CD4-positive, alpha-beta memory T cell (primary cell): Measurements from ENCODE around the gene SESN3. TPM values are rescaled to one million over a fixed set of nuclear protein-coding genes. Genes with fewer than 3 reads are reported as not detected.
"Not testable (repeated sequence)": the region's sequence is repeated elsewhere in the genome, so short reads cannot be mapped to it uniquely, and the experiment has no call there.

Source experiments
- CTCF ChIA-PET: fragments of 350-600 bp; sonication (Branson Sonifier 250); formaldehyde crosslinking; loops from one replicate; lab custom pipeline; 2021; ENCODE audit warnings: inconsistent platforms; ENCODE audit not compliant: partially characterized antibody; lab: Charles Lee
- POLR2A ChIA-PET: fragments of 350-600 bp; sonication (Branson Sonifier 250); formaldehyde crosslinking; loops from one replicate; lab custom pipeline; 2021; ENCODE audit not compliant: partially characterized antibody; lab: Charles Lee
- DNase-seq, 5 donors: peaks; one replicate each; pipeline versions ENCODE4 v3.0.0 to v3.0.0-alpha.2; 2020 to 2022; ENCODE audit warnings: mixed read lengths in 1 of 5
- H3K27ac ChIP-seq: one replicate; pipeline ENCODE4 v1.7.0; 2013; ENCODE audit warnings: low read depth, low read length
- H3K27me3 ChIP-seq: 2 replicates; pipeline ENCODE4 v1.7.0; 2013; ENCODE audit warnings: mild to moderate bottlenecking, low read length, moderate library complexity; ENCODE audit not compliant: insufficient read depth
- H3K36me3 ChIP-seq: 2 replicates; pipeline ENCODE4 v1.7.0; 2013; ENCODE audit warnings: mild to moderate bottlenecking, low read length, moderate library complexity; ENCODE audit not compliant: insufficient read depth
- H3K4me1 ChIP-seq: 2 replicates; pipeline ENCODE4 v1.7.0; 2013; ENCODE audit warnings: mild to moderate bottlenecking, low read length, moderate library complexity; ENCODE audit not compliant: insufficient read depth
- H3K4me3 ChIP-seq, 2 donors: one replicate each; pipeline ENCODE4 v1.7.0; 2013; ENCODE audit warnings: low read length in 2 of 2, mild to moderate bottlenecking in 1 of 2
- H3K9me3 ChIP-seq, 2 donors: one replicate each; pipeline ENCODE4 v1.7.0; 2013; ENCODE audit warnings: low read length in 2 of 2, control low read depth in 1 of 2; ENCODE audit not compliant: control insufficient read depth in 1 of 2
- H3K27ac Mint-ChIP-seq, 7 donors: one replicate each; pipeline ENCODE4 v1.8.0; 2020 to 2021; ENCODE audit warnings: mixed read lengths in 7 of 7, mild to moderate bottlenecking in 6 of 7, inconsistent platforms in 3 of 7, moderate library complexity in 3 of 7
- H3K27me3 Mint-ChIP-seq, 2 donors: one replicate each; pipeline ENCODE4 v1.8.0; 2020 to 2021; ENCODE audit warnings: mixed read lengths in 2 of 2
- H3K36me3 Mint-ChIP-seq, 2 donors: one replicate each; pipeline ENCODE4 v1.8.0; 2020 to 2021; ENCODE audit warnings: mixed read lengths in 2 of 2, inconsistent platforms in 1 of 2, mild to moderate bottlenecking in 1 of 2
- H3K4me1 Mint-ChIP-seq, 4 donors: one replicate each; pipeline ENCODE4 v1.8.0; 2020 to 2021; ENCODE audit warnings: mixed read lengths in 4 of 4, mild to moderate bottlenecking in 1 of 4
- H3K4me3 Mint-ChIP-seq, 8 donors: one replicate each; pipeline ENCODE4 v1.8.0; 2020 to 2021; ENCODE audit warnings: mixed read lengths in 8 of 8, mild to moderate bottlenecking in 7 of 8, moderate library complexity in 6 of 8, inconsistent platforms in 3 of 8
- H3K9me3 Mint-ChIP-seq, 8 donors: one replicate each; pipeline ENCODE4 v1.8.0; 2020 to 2021; ENCODE audit warnings: mixed read lengths in 8 of 8, mild to moderate bottlenecking in 5 of 8, inconsistent platforms in 3 of 8, moderate library complexity in 1 of 8
- intact Hi-C: fragments of 100-400 bp; cut with micrococcal nuclease; formaldehyde crosslinking; loops from one replicate; pipeline ENCODE4 v1.15.1; 2023
- polyA plus RNA-seq, 2 donors: library from polyadenylated mRNA; unstranded; fragments of 300-500 nt; fragmentation: Illumina TruSeq; gene quantifications; one replicate each; pipeline ENCODE4 v1.2.3, GENCODE V29; 2021
- total RNA-seq, 2 experiments: library from RNA; stranded (reverse); gene quantifications; one replicate each; pipeline ENCODE4 v1.2.3, GENCODE V29; 2021

SESN3 gene
- total and polyA plus RNA-seq, 4 experiments from 2014 or later = 1.8 to 211 (median 104) TPM

- H3K4me3 ChIP-seq, POLR2A ChIA-PET, H3K9me3 Mint-ChIP-seq, H3K27me3 ChIP-seq, H3K27me3 Mint-ChIP-seq, H3K9me3 ChIP-seq, H3K36me3 ChIP-seq, CTCF ChIA-PET, H3K27ac ChIP-seq: not testable (repeated sequence)
- intact Hi-C loops = loop anchor here (5.0 kb wide), 1 partner anchor 40 kb away; no protein-coding TSS in a partner anchor
- Mint-ChIP-seq H3K36me3 (peaks cover 17 to 23% of the 10 kb centered on the region in 2 donors), H3K4me3 (peak overlapping the region in 7 of 8 donors; percentile 9 to 81 (median 56)), H3K27ac (peak overlapping the region in 1 of 7 donors; percentile 53), H3K4me1 (peaks cover 30 to 56% (median 44%) of the 10 kb centered on the region in 4 donors)
- peaks cover 56% of the 10 kb centered on the region for H3K4me1 ChIP-seq
- DNase-seq = peak in 2 of 5 donors; percentile 17 to 47
Observed at GRCh38 chr11:95227060-95227459, 3.9 kb downstream of the SESN3 start.

GRCh38 chr11:95222817-95223216 is 8.2 kb downstream of the SESN3 start:
- Mint-ChIP-seq H3K27me3 (no peaks in the 10 kb centered on the region), H3K9me3 (no peaks in the 10 kb centered on the region), H3K4me1 (peaks cover 29 to 56% (median 41%) of the 10 kb centered on the region in 4 donors), H3K27ac (no peak overlapping the region), H3K4me3 (no peak overlapping the region), H3K36me3 (peaks cover 21 to 27% of the 10 kb centered on the region in 2 donors)
- no peaks in the 10 kb centered on the region for H3K9me3 ChIP-seq
- no peak overlapping the region for H3K27ac ChIP-seq
- intact Hi-C loops = loop anchor here (5.0 kb wide), 1 partner anchor 34 kb away; no protein-coding TSS in a partner anchor
- H3K36me3 ChIP-seq = no peaks in the 10 kb centered on the region
- no peak overlapping the region for H3K4me3 ChIP-seq
- CTCF ChIA-PET = interaction anchor here (1.1 to 1.2 kb wide), 3 partner anchors 16 to 483 kb away, joined by 3 to 4 read pairs (median 4); no protein-coding TSS in a partner anchor
- DNase-seq = no peak
- no peaks in the 10 kb centered on the region for H3K27me3 ChIP-seq
- POLR2A ChIA-PET = no interaction called here
- peaks cover 52% of the 10 kb centered on the region for H3K4me1 ChIP-seq

GRCh38 chr11:95219599-95219998 is 11.4 kb downstream of the SESN3 start:
- ChIA-PET CTCF (no interaction called here), POLR2A (interaction anchor here (2.7 kb wide), 1 partner anchor 12 kb away, joined by 12 read pairs; the partner anchor contains the start of gene SESN3)
- no peaks in the 10 kb centered on the region for H3K27me3 Mint-ChIP-seq
- no peaks in the 10 kb centered on the region for H3K27me3 ChIP-seq
- H3K9me3 ChIP-seq = no peaks in the 10 kb centered on the region
- peaks cover 10 to 20% of the 10 kb centered on the region in 2 donors for H3K36me3 Mint-ChIP-seq
- H3K4me3 Mint-ChIP-seq = no peak overlapping the region
- DNase-seq = no peak
- H3K9me3 Mint-ChIP-seq = no peaks in the 10 kb centered on the region
- intact Hi-C loops = no loop called here
- no peak overlapping the region for H3K27ac Mint-ChIP-seq
- no peak overlapping the region for H3K4me3 ChIP-seq
- peaks cover 28% of the 10 kb centered on the region for H3K4me1 ChIP-seq
- peaks cover 22 to 43% (median 33%) of the 10 kb centered on the region in 4 donors for H3K4me1 Mint-ChIP-seq
- no peak overlapping the region for H3K27ac ChIP-seq
- no peaks in the 10 kb centered on the region for H3K36me3 ChIP-seq

- no peak overlapping the region for H3K27ac ChIP-seq
- Mint-ChIP-seq H3K27ac (peak overlapping the region in 1 of 7 donors; percentile 35), H3K4me1 (peaks cover 18 to 41% (median 27%) of the 10 kb centered on the region in 4 donors), H3K27me3 (no peaks in the 10 kb centered on the region), H3K36me3 (peaks cover 4 to 17% of the 10 kb centered on the region in 2 donors), H3K9me3 (no peaks in the 10 kb centered on the region), H3K4me3 (no peak overlapping the region)
- peaks cover 24% of the 10 kb centered on the region for H3K4me1 ChIP-seq
- no peak overlapping the region for H3K4me3 ChIP-seq
- no peaks in the 10 kb centered on the region for H3K9me3 ChIP-seq
- POLR2A ChIA-PET = interaction anchor here (2.7 kb wide), 1 partner anchor 14 kb away, joined by 12 read pairs; the partner anchor contains the start of gene SESN3
- no peaks in the 10 kb centered on the region for H3K27me3 ChIP-seq
- intact Hi-C loops = no loop called here
- DNase-seq = no peak
- CTCF ChIA-PET = interaction anchor here (1.6 kb wide), 1 partner anchor 11 kb away, joined by 6 read pairs; no protein-coding TSS in a partner anchor
- H3K36me3 ChIP-seq = no peaks in the 10 kb centered on the region
Observed at GRCh38 chr11:95218149-95218548, 12.9 kb downstream of the SESN3 start.

- H3K36me3 ChIP-seq = no peaks in the 10 kb centered on the region
- H3K9me3 ChIP-seq = no peaks in the 10 kb centered on the region
- intact Hi-C loops = loop anchor here (2.0 kb wide), 2 partner anchors 16 kb away; no protein-coding TSS in a partner anchor
- H3K27me3 Mint-ChIP-seq = no peaks in the 10 kb centered on the region
- DNase-seq = peak in 1 of 5 donors; percentile 13
- no peak overlapping the region for H3K4me3 ChIP-seq
- H3K9me3 Mint-ChIP-seq = peaks cover 0 to 9% (median 3%) of the 10 kb centered on the region in 8 donors
- H3K4me1 Mint-ChIP-seq = peaks cover 16 to 51% (median 26%) of the 10 kb centered on the region in 4 donors
- H3K36me3 Mint-ChIP-seq = peaks cover 16 to 23% of the 10 kb centered on the region in 2 donors
- no peaks in the 10 kb centered on the region for H3K27me3 ChIP-seq
- ChIA-PET CTCF (interaction anchor here (1.0 to 2.5 kb wide), 3 partner anchors 11 to 493 kb away, joined by 4 to 15 read pairs (median 6); no protein-coding TSS in a partner anchor), POLR2A (interaction anchor here (1.2 to 4.1 kb wide), 4 partner anchors 8 to 19 kb away, joined by 3 to 24 read pairs (median 3); partner anchors contain the start of gene SESN3)
- no peak overlapping the region for H3K27ac ChIP-seq
- H3K4me3 Mint-ChIP-seq = no peak overlapping the region
- no peak overlapping the region for H3K27ac Mint-ChIP-seq
- H3K4me1 ChIP-seq = peaks cover 23% of the 10 kb centered on the region
Observed at GRCh38 chr11:95212609-95213008, 18.4 kb downstream of the SESN3 start.

GRCh38 chr11:95209535-95209934 is 21.5 kb downstream of the SESN3 start:
- POLR2A ChIA-PET = interaction anchor here (0.7 kb wide), 1 partner anchor 19 kb away, joined by 3 read pairs; no protein-coding TSS in a partner anchor
- H3K4me1 Mint-ChIP-seq = peaks cover 18 to 67% (median 38%) of the 10 kb centered on the region in 4 donors
- H3K4me1 ChIP-seq = peaks cover 33% of the 10 kb centered on the region
- H3K27me3 ChIP-seq, H3K9me3 ChIP-seq, CTCF ChIA-PET, H3K4me3 Mint-ChIP-seq, DNase-seq, H3K27ac ChIP-seq, H3K36me3 ChIP-seq, H3K27me3 Mint-ChIP-seq, intact Hi-C loops, H3K9me3 Mint-ChIP-seq, H3K4me3 ChIP-seq: not testable (repeated sequence)
- H3K36me3 Mint-ChIP-seq = peaks cover 20 to 21% of the 10 kb centered on the region in 2 donors
- peak overlapping the region in 1 of 7 donors; percentile 7 for H3K27ac Mint-ChIP-seq

GRCh38 chr11:95200781-95201457 is 30.1 kb downstream of the SESN3 start:
- DNase-seq = no peak
- H3K4me3 Mint-ChIP-seq = no peak overlapping the region
- H3K4me1 Mint-ChIP-seq = peaks cover 34 to 68% (median 42%) of the 10 kb centered on the region in 4 donors
- H3K4me1 ChIP-seq = peaks cover 14% of the 10 kb centered on the region
- H3K4me3 ChIP-seq = no peak overlapping the region
- ChIA-PET POLR2A (interaction anchor here (1.5 to 3.0 kb wide), 3 partner anchors 23 to 31 kb away, joined by 6 to 18 read pairs (median 9); partner anchors contain the start of gene SESN3), CTCF (interaction anchor here (1.0 to 3.4 kb wide), 5 partner anchors 10 to 505 kb away, joined by 3 to 17 read pairs (median 4); no protein-coding TSS in a partner anchor)
- H3K9me3 ChIP-seq = no peaks in the 10 kb centered on the region
- no peak overlapping the region for H3K27ac ChIP-seq
- H3K36me3 ChIP-seq = no peaks in the 10 kb centered on the region
- H3K9me3 Mint-ChIP-seq = peaks cover 0 to 2% (median 0%) of the 10 kb centered on the region in 8 donors
- no peaks in the 10 kb centered on the region for H3K27me3 Mint-ChIP-seq
- H3K27ac Mint-ChIP-seq = no peak overlapping the region
- H3K27me3 ChIP-seq = no peaks in the 10 kb centered on the region
- H3K36me3 Mint-ChIP-seq = peaks cover 5 to 7% of the 10 kb centered on the region in 2 donors
- intact Hi-C loops = no loop called here
